Measurements from ENCODE around the gene MMP21. TPM values are rescaled to one million over a fixed set of nuclear protein-coding genes. Genes with fewer than 3 reads are reported as not detected.

MMP21 gene
- total and polyA plus RNA-seq, 10 donors: 0.09 to 0.68 (median 0.30) TPM; not detected in 2

DNA sequence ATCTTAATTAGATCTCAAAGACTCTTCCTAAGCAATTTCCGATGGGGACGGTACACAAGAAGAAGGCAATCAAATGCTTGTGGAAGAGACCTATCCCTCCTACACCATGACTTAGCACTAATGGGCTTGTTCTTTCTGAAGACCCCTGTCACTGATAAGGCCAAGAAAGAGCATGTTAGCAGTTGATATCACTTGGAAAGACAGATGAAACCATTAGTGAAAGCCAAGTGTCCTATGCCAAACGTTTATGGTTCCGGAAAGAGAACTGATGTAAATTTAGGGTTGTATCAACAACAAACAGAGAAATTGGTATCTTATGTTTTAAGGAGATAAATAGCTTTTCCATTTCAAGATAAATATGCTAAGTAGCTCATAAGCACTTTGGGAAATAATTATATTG lies 40.9 kb upstream of the MMP21 start:
- Histone ChIP-seq H3K36me3 (peaks cover 0 to 46% (median 29%) of the 10 kb centered on the region in 6 donors), H3K27ac (no peak overlapping the region), H3K27me3 (replicated peaks in 1 of 7) (no peaks in the 10 kb centered on the region), H3K4me3 (no peak overlapping the region), H3K9me3 (no peaks in the 10 kb centered on the region), H3K4me1 (peaks cover 0 to 15% (median 5%) of the 10 kb centered on the region in 6 donors)
- intact Hi-C loops (cut with DNase I; ENCODE audit: low total_unique reads): no loop called here
- no peak for DNase-seq
- TF ChIP-seq POLR2A (IDR thresholded peaks at IDR 0.05) (no peak), CTCF (IDR thresholded peaks at IDR 0.05 in 8 of 11, conservative IDR thresholded peaks at IDR 0.05 in 3 of 11) (no peak), POLR2AphosphoS5 (IDR thresholded peaks at IDR 0.05) (no peak)
- WGBS, 5 donors: 86 to 95% (median 88%) methylated on average over 4 of the region's 4 CpGs

DNA sequence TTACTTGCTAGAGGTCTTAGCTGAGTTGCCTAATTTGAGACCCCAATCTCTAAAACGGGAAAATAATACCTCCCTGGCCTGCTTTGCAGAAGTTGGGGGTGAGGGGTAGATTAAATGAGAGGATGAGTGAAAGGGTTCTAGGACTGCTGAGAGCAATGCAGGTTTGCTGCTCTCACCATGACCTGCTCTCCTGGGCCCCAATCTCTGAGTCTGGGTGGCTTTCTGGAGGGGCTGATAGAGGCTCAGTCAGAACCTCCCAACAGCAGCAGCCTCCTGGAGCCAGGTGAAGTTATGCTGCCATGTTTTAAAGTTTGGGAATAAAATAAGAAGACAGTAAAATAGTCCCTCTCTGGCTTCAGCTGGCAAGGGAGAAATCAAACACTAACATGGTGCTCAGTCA lies 40.1 kb upstream of the MMP21 start:
- Histone ChIP-seq H3K4me1 (peaks cover 0 to 7% (median 0%) of the 10 kb centered on the region in 6 donors), H3K36me3 (peaks cover 0 to 54% (median 37%) of the 10 kb centered on the region in 6 donors), H3K9me3 (no peaks in the 10 kb centered on the region), H3K27ac (no peak overlapping the region), H3K27me3 (replicated peaks in 1 of 7) (no peaks in the 10 kb centered on the region), H3K4me3 (no peak overlapping the region)
- intact Hi-C loops (cut with DNase I; ENCODE audit: low total_unique reads): no loop called here
- WGBS, 5 donors: 0 to 60% (median 0%) methylated on average over 1 of the region's 1 CpG
- TF ChIP-seq POLR2AphosphoS5 (IDR thresholded peaks at IDR 0.05) (no peak), CTCF (IDR thresholded peaks at IDR 0.05 in 8 of 11, conservative IDR thresholded peaks at IDR 0.05 in 3 of 11) (no peak), POLR2A (IDR thresholded peaks at IDR 0.05) (no peak)
- DNase-seq: no peak

DNA sequence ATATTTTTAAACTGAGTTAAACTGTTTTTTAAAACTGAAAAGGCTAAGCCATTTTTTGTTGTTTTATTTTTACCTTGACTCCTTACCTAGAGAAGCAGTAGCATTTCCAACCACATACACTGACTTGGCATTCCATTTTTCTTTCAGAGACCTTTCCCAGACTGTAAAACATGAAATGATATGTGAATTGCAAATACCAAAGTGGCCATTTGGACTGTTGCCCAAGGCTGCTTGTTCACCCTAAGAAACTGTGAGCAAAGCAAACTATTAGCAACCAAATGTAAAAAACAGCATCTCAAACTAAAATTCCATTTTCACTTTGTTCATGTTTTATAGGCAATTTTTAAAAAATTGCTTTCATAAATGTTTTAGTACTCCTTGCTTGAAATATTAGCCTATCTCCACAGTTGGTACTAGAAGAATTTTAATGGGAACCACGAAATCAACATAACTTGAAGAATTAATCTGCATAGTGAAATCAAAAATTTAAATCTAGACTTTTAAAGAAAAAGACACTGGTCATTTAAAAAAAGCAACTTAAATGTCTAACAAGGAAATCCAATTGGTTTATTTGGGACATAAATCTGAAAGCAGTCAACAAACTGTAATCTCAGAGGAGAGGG lies 36.6 kb upstream of the MMP21 start:
- peaks cover 0 to 89% (median 53%) of the 10 kb centered on the region in 6 donors for H3K36me3 ChIP-seq
- WGBS, 5 donors: 83 to 94% (median 87%) methylated on average over 1 of the region's 1 CpG
- no peak overlapping the region for H3K4me3 ChIP-seq
- H3K4me1 ChIP-seq: no peaks in the 10 kb centered on the region
- intact Hi-C loops (cut with DNase I; ENCODE audit: low total_unique reads): no loop called here
- no peaks in the 10 kb centered on the region for H3K27me3 ChIP-seq (replicated peaks in 1 of 7)
- TF ChIP-seq POLR2AphosphoS5 (IDR thresholded peaks at IDR 0.05): no peak
- no peak for TF ChIP-seq POLR2A (IDR thresholded peaks at IDR 0.05)
- no peak for TF ChIP-seq CTCF (IDR thresholded peaks at IDR 0.05 in 8 of 11, conservative IDR thresholded peaks at IDR 0.05 in 3 of 11)
- DNase-seq: no peak
- H3K9me3 ChIP-seq: no peaks in the 10 kb centered on the region
- H3K27ac ChIP-seq: no peak overlapping the region

- TF ChIP-seq CTCF (IDR thresholded peaks at IDR 0.05 in 8 of 11, conservative IDR thresholded peaks at IDR 0.05 in 3 of 11) (no peak), POLR2AphosphoS5 (IDR thresholded peaks at IDR 0.05) (no peak), POLR2A (IDR thresholded peaks at IDR 0.05) (no peak)
- Histone ChIP-seq H3K27ac (no peak overlapping the region), H3K4me1 (no peaks in the 10 kb centered on the region), H3K4me3 (no peak overlapping the region), H3K9me3 (no peaks in the 10 kb centered on the region), H3K36me3 (peaks cover 0 to 99% (median 63%) of the 10 kb centered on the region in 6 donors), H3K27me3 (replicated peaks in 1 of 7) (no peaks in the 10 kb centered on the region)
- DNase-seq: no peak
- 75 to 92% (median 87%) methylated on average over 1 of the region's 1 CpG for WGBS, 5 donors
- intact Hi-C loops (cut with DNase I; ENCODE audit: low total_unique reads): no loop called here
Observed at GRCh38 chr10:125811251-125811650, 35.6 kb upstream of the MMP21 start.
